ENCODE results near the gene KRTAP13-1.

GRCh38 chr21:30426731-30427130 lies 30.9 kb downstream of the KRTAP13-1 start:
- no peak for TF ChIP-seq POLR2AphosphoS5 (IDR thresholded peaks at IDR 0.05)
- TF ChIP-seq CTCF (IDR thresholded peaks at IDR 0.05 in 8 of 11, conservative IDR thresholded peaks at IDR 0.05 in 3 of 11), result no peak
- TF ChIP-seq POLR2A (IDR thresholded peaks at IDR 0.05), result no peak

Data from spleen (tissue), 7 donors.